ENCODE data around the gene HS3ST5. TPM values are rescaled to one million over a fixed set of nuclear protein-coding genes. Genes with fewer than 3 reads are reported as not detected.
"Not testable (repeated sequence)": the region's sequence is repeated elsewhere in the genome, so short reads cannot be mapped to it uniquely, and the experiment has no call there.

Gene HS3ST5
- total RNA-seq, 1 donor from 2014 or later, result not detected

GRCh38 chr6:114158838-114159694, 183.8 kb downstream of the HS3ST5 start:
- DNase-seq (ENCODE audit: extremely low read depth, low read depth, low spot score), result no peak

- DNase-seq (ENCODE audit: extremely low read depth, low read depth, low spot score), result no peak
These were observed 184.4 kb downstream of the HS3ST5 start for GRCh38 chr6:114158411-114158810.

- DNase-seq (ENCODE audit: extremely low read depth, low read depth, low spot score), result no peak
These were observed 185.0 kb downstream of the HS3ST5 start for GRCh38 chr6:114157848-114158247.

- DNase-seq (ENCODE audit: extremely low read depth, low read depth, low spot score), result no peak
These were observed 187.1 kb downstream of the HS3ST5 start for GRCh38 chr6:114155763-114156162.

- DNase-seq (ENCODE audit: extremely low read depth, low read depth, low spot score), result no peak
These were observed 188.0 kb downstream of the HS3ST5 start for GRCh38 chr6:114154812-114155211.

- DNase-seq (ENCODE audit: extremely low read depth, low read depth, low spot score), result no peak
These were observed 189.4 kb downstream of the HS3ST5 start for GRCh38 chr6:114153448-114153847.

GRCh38 chr6:114151064-114151690, 191.6 kb downstream of the HS3ST5 start:
- no peak for DNase-seq (ENCODE audit: extremely low read depth, low read depth, low spot score)

- not testable (repeated sequence) for DNase-seq (ENCODE audit: extremely low read depth, low read depth, low spot score)
These were observed 193.6 kb downstream of the HS3ST5 start for GRCh38 chr6:114149182-114149581.

- no peak for DNase-seq (ENCODE audit: extremely low read depth, low read depth, low spot score)
These were observed 197.7 kb downstream of the HS3ST5 start for GRCh38 chr6:114144887-114145851.

- no peak for DNase-seq (ENCODE audit: extremely low read depth, low read depth, low spot score)
These were observed 200.6 kb downstream of the HS3ST5 start for GRCh38 chr6:114142258-114142657.

GRCh38 chr6:114140416-114140815, 202.4 kb downstream of the HS3ST5 start:
- DNase-seq (ENCODE audit: extremely low read depth, low read depth, low spot score), result no peak

- DNase-seq (ENCODE audit: extremely low read depth, low read depth, low spot score), result no peak
These were observed 204.1 kb downstream of the HS3ST5 start for GRCh38 chr6:114138577-114139248.

- no peak for DNase-seq (ENCODE audit: extremely low read depth, low read depth, low spot score)
These were observed 207.4 kb downstream of the HS3ST5 start for GRCh38 chr6:114135363-114135971.

GRCh38 chr6:114133816-114134215, 209.0 kb downstream of the HS3ST5 start:
- DNase-seq (ENCODE audit: extremely low read depth, low read depth, low spot score), result no peak

- DNase-seq (ENCODE audit: extremely low read depth, low read depth, low spot score), result no peak
These were observed 210.9 kb downstream of the HS3ST5 start for GRCh38 chr6:114131945-114132344.

GRCh38 chr6:114125576-114125975, 217.2 kb downstream of the HS3ST5 start:
- no peak for DNase-seq (ENCODE audit: extremely low read depth, low read depth, low spot score)

GRCh38 chr6:114121913-114122662, 220.7 kb downstream of the HS3ST5 start:
- no peak for DNase-seq (ENCODE audit: extremely low read depth, low read depth, low spot score)

- DNase-seq (ENCODE audit: extremely low read depth, low read depth, low spot score), result no peak
These were observed 223.8 kb downstream of the HS3ST5 start for GRCh38 chr6:114119056-114119455.

GRCh38 chr6:114115652-114116051, 227.2 kb downstream of the HS3ST5 start:
- DNase-seq (ENCODE audit: extremely low read depth, low read depth, low spot score), result no peak

Data from glomerular endothelial cell (primary cell).